T-helper 1 cell treated with Interleukin-12 subunit alpha and Interleukin-12 subunit beta and Interleukin-4 antibody, amounts not matched to agents 30 μg/mL and 1 μg/mL, for 36 hours (primary cell): ENCODE results near the gene GPC6.

Experiments used
- H3K27ac Mint-ChIP-seq: one replicate; pipeline ENCODE4 v1.8.0; 2021; ENCODE audit warnings: mild to moderate bottlenecking, mixed read lengths
- H3K27me3 Mint-ChIP-seq: one replicate; pipeline ENCODE4 v1.8.0; 2021; ENCODE audit warnings: low read depth, mixed read lengths
- H3K36me3 Mint-ChIP-seq: one replicate; pipeline ENCODE4 v1.8.0; 2021; ENCODE audit warnings: low read depth, mixed read lengths
- H3K4me1 Mint-ChIP-seq: one replicate; pipeline ENCODE4 v1.8.0; 2021; ENCODE audit warnings: low read depth, mixed read lengths
- H3K4me3 Mint-ChIP-seq: one replicate; pipeline ENCODE4 v1.8.0; 2021; ENCODE audit warnings: mild to moderate bottlenecking, moderate library complexity, mixed read lengths
- H3K9me3 Mint-ChIP-seq: one replicate; pipeline ENCODE4 v1.8.0; 2021; ENCODE audit warnings: mixed read lengths

GPC6 gene

GRCh38 chr13:94109715-94110374 lies 883.2 kb downstream of the GPC6 start:
- H3K4me3 Mint-ChIP-seq, result no peak overlapping the region
- no peaks in the 10 kb centered on the region for H3K27me3 Mint-ChIP-seq
- H3K9me3 Mint-ChIP-seq, result peaks cover 10% of the 10 kb centered on the region
- H3K36me3 Mint-ChIP-seq, result no peaks in the 10 kb centered on the region
- no peaks in the 10 kb centered on the region for H3K4me1 Mint-ChIP-seq
- no peak overlapping the region for H3K27ac Mint-ChIP-seq

- H3K36me3 Mint-ChIP-seq, result no peaks in the 10 kb centered on the region
- H3K4me1 Mint-ChIP-seq, result no peaks in the 10 kb centered on the region
- H3K27ac Mint-ChIP-seq, result no peak overlapping the region
- H3K27me3 Mint-ChIP-seq, result no peaks in the 10 kb centered on the region
- H3K9me3 Mint-ChIP-seq, result no peaks in the 10 kb centered on the region
- no peak overlapping the region for H3K4me3 Mint-ChIP-seq
These were observed 885.6 kb downstream of the GPC6 start for GRCh38 chr13:94112227-94112626.

GRCh38 chr13:94112731-94113130 lies 886.1 kb downstream of the GPC6 start:
- Mint-ChIP-seq H3K27me3 (no peaks in the 10 kb centered on the region), H3K4me3 (no peak overlapping the region), H3K27ac (no peak overlapping the region), H3K9me3 (no peaks in the 10 kb centered on the region), H3K4me1 (no peaks in the 10 kb centered on the region), H3K36me3 (no peaks in the 10 kb centered on the region)

GRCh38 chr13:94113245-94113644 lies 886.6 kb downstream of the GPC6 start:
- H3K4me3 Mint-ChIP-seq, result no peak overlapping the region
- H3K27me3 Mint-ChIP-seq, result no peaks in the 10 kb centered on the region
- H3K4me1 Mint-ChIP-seq, result no peaks in the 10 kb centered on the region
- H3K27ac Mint-ChIP-seq, result no peak overlapping the region
- no peaks in the 10 kb centered on the region for H3K36me3 Mint-ChIP-seq
- no peaks in the 10 kb centered on the region for H3K9me3 Mint-ChIP-seq

GRCh38 chr13:94114166-94114565 lies 887.6 kb downstream of the GPC6 start:
- Mint-ChIP-seq H3K27ac (no peak overlapping the region), H3K4me3 (no peak overlapping the region), H3K4me1 (no peaks in the 10 kb centered on the region), H3K27me3 (no peaks in the 10 kb centered on the region), H3K36me3 (no peaks in the 10 kb centered on the region), H3K9me3 (no peaks in the 10 kb centered on the region)

- Mint-ChIP-seq H3K4me1 (no peaks in the 10 kb centered on the region), H3K27ac (no peak overlapping the region), H3K36me3 (no peaks in the 10 kb centered on the region), H3K4me3 (no peak overlapping the region), H3K27me3 (no peaks in the 10 kb centered on the region), H3K9me3 (no peaks in the 10 kb centered on the region)
These were observed 888.4 kb downstream of the GPC6 start for GRCh38 chr13:94115054-94115453.

GRCh38 chr13:94119360-94119936 lies 892.8 kb downstream of the GPC6 start:
- peaks cover 3% of the 10 kb centered on the region for H3K27me3 Mint-ChIP-seq

GRCh38 chr13:94120878-94121277 lies 894.3 kb downstream of the GPC6 start:
- H3K4me1 Mint-ChIP-seq, result no peaks in the 10 kb centered on the region
- H3K9me3 Mint-ChIP-seq, result no peaks in the 10 kb centered on the region
- H3K27ac Mint-ChIP-seq, result no peak overlapping the region
- no peak overlapping the region for H3K4me3 Mint-ChIP-seq
- no peaks in the 10 kb centered on the region for H3K36me3 Mint-ChIP-seq
- H3K27me3 Mint-ChIP-seq, result peaks cover 3% of the 10 kb centered on the region

More at GRCh38 chr13:94119360-94119936, 892.8 kb downstream of the GPC6 start:
- H3K36me3 Mint-ChIP-seq, result no peaks in the 10 kb centered on the region
- no peaks in the 10 kb centered on the region for H3K9me3 Mint-ChIP-seq
- no peak overlapping the region for H3K4me3 Mint-ChIP-seq
- H3K27ac Mint-ChIP-seq, result no peak overlapping the region
- no peaks in the 10 kb centered on the region for H3K4me1 Mint-ChIP-seq

- Mint-ChIP-seq H3K4me3 (no peak overlapping the region), H3K27me3 (peaks cover 3% of the 10 kb centered on the region), H3K4me1 (no peaks in the 10 kb centered on the region), H3K36me3 (no peaks in the 10 kb centered on the region), H3K9me3 (no peaks in the 10 kb centered on the region), H3K27ac (no peak overlapping the region)
These were observed 895.1 kb downstream of the GPC6 start for GRCh38 chr13:94121686-94122085.

GRCh38 chr13:94122300-94122915 lies 895.8 kb downstream of the GPC6 start:
- no peaks in the 10 kb centered on the region for H3K9me3 Mint-ChIP-seq
- no peaks in the 10 kb centered on the region for H3K4me1 Mint-ChIP-seq
- no peak overlapping the region for H3K27ac Mint-ChIP-seq
- no peak overlapping the region for H3K4me3 Mint-ChIP-seq
- no peaks in the 10 kb centered on the region for H3K36me3 Mint-ChIP-seq
- peaks cover 3% of the 10 kb centered on the region for H3K27me3 Mint-ChIP-seq

GRCh38 chr13:94123557-94123956 lies 897.0 kb downstream of the GPC6 start:
- Mint-ChIP-seq H3K27me3 (peaks cover 3% of the 10 kb centered on the region), H3K4me1 (no peaks in the 10 kb centered on the region), H3K36me3 (no peaks in the 10 kb centered on the region), H3K27ac (no peak overlapping the region), H3K9me3 (no peaks in the 10 kb centered on the region), H3K4me3 (no peak overlapping the region)

GRCh38 chr13:94128430-94128829 lies 901.8 kb downstream of the GPC6 start:
- Mint-ChIP-seq H3K9me3 (no peaks in the 10 kb centered on the region), H3K4me1 (no peaks in the 10 kb centered on the region), H3K36me3 (no peaks in the 10 kb centered on the region), H3K27ac (no peak overlapping the region), H3K4me3 (no peak overlapping the region), H3K27me3 (no peaks in the 10 kb centered on the region)

GRCh38 chr13:94129490-94129894 lies 902.9 kb downstream of the GPC6 start:
- no peak overlapping the region for H3K27ac Mint-ChIP-seq
- H3K4me1 Mint-ChIP-seq, result no peaks in the 10 kb centered on the region
- no peaks in the 10 kb centered on the region for H3K36me3 Mint-ChIP-seq
- no peaks in the 10 kb centered on the region for H3K9me3 Mint-ChIP-seq
- no peaks in the 10 kb centered on the region for H3K27me3 Mint-ChIP-seq
- H3K4me3 Mint-ChIP-seq, result no peak overlapping the region

GRCh38 chr13:94138831-94139230 lies 912.2 kb downstream of the GPC6 start:
- H3K36me3 Mint-ChIP-seq, result no peaks in the 10 kb centered on the region
- no peaks in the 10 kb centered on the region for H3K4me1 Mint-ChIP-seq
- no peaks in the 10 kb centered on the region for H3K27me3 Mint-ChIP-seq
- no peaks in the 10 kb centered on the region for H3K9me3 Mint-ChIP-seq
- H3K27ac Mint-ChIP-seq, result no peak overlapping the region
- H3K4me3 Mint-ChIP-seq, result no peak overlapping the region

- H3K27ac Mint-ChIP-seq, result no peak overlapping the region
- no peak overlapping the region for H3K4me3 Mint-ChIP-seq
- H3K36me3 Mint-ChIP-seq, result no peaks in the 10 kb centered on the region
- no peaks in the 10 kb centered on the region for H3K4me1 Mint-ChIP-seq
- H3K9me3 Mint-ChIP-seq, result no peaks in the 10 kb centered on the region
- no peaks in the 10 kb centered on the region for H3K27me3 Mint-ChIP-seq
These were observed 912.9 kb downstream of the GPC6 start for GRCh38 chr13:94139393-94139995.
